Loucy (cell line): ENCODE data around the gene AVPR2.

Source experiments
- H2AFZ ChIP-seq: fragments of 200-600 bp; sonication (generic); 2 replicates; pipeline ENCODE4 v1.6.0; 2016; ENCODE audit warnings: antibody characterized with exemption, mild to moderate bottlenecking, low read length, moderate library complexity
- H3F3A ChIP-seq: fragments of 200-600 bp; 2 replicates; pipeline ENCODE4 v1.6.0; 2016; ENCODE audit warnings: antibody characterized with exemption, low read depth, mild to moderate bottlenecking
- H3K27me3 ChIP-seq: fragments of 200-600 bp; sonication (generic); 2 replicates; pipeline ENCODE4 v1.6.1; 2014; ENCODE audit warnings: low read length, mild to moderate bottlenecking; ENCODE audit not compliant: insufficient read depth, poor library complexity, severe bottlenecking
- H3K36me3 ChIP-seq: fragments of 200-600 bp; sonication (generic); 2 replicates; pipeline ENCODE4 v1.6.1; 2016; ENCODE audit warnings: low read length; ENCODE audit not compliant: insufficient read depth
- H3K4me1 ChIP-seq: fragments of 200-600 bp; sonication (generic); 2 replicates; pipeline ENCODE4 v1.5.1; 2014; ENCODE audit warnings: low read length, mild to moderate bottlenecking; ENCODE audit not compliant: insufficient read depth, poor library complexity, severe bottlenecking
- H3K4me2 ChIP-seq: fragments of 200-600 bp; sonication (generic); 2 replicates; pipeline ENCODE4 v1.6.0; 2014; ENCODE audit warnings: antibody characterized with exemption, low read length, low read depth, mild to moderate bottlenecking; ENCODE audit not compliant: poor library complexity, severe bottlenecking
- H3K4me3 ChIP-seq: fragments of 200-600 bp; sonication (generic); 2 replicates; pipeline ENCODE4 v1.5.1; 2014; ENCODE audit warnings: low read length, mild to moderate bottlenecking, mixed read lengths; ENCODE audit not compliant: poor library complexity, severe bottlenecking
- H3K79me2 ChIP-seq: fragments of 200-600 bp; sonication (generic); 2 replicates; pipeline ENCODE4 v1.6.1; 2014; ENCODE audit warnings: low read length; ENCODE audit not compliant: insufficient read depth
- H3K9ac ChIP-seq: fragments of 200-600 bp; sonication (generic); 2 replicates; pipeline ENCODE4 v1.6.0; 2014; ENCODE audit warnings: mild to moderate bottlenecking, low read depth, low read length, moderate library complexity; ENCODE audit not compliant: poor library complexity, severe bottlenecking
- H3K9me2 ChIP-seq: fragments of 200-600 bp; sonication (generic); replicated peaks from 2 replicates; pipeline ENCODE4 v1.6.1; 2016; ENCODE audit warnings: low read depth, low read length, mixed read lengths
- H3K9me3 ChIP-seq: fragments of 200-600 bp; sonication (generic); 2 replicates; pipeline ENCODE4 v1.6.1; 2014; ENCODE audit warnings: mild to moderate bottlenecking, antibody characterized with exemption, low read length, low read depth; ENCODE audit not compliant: insufficient read depth
- H4K20me1 ChIP-seq: fragments of 200-600 bp; sonication (generic); 2 replicates; pipeline ENCODE4 v1.6.0; 2014; ENCODE audit warnings: antibody characterized with exemption, low read length, mild to moderate bottlenecking; ENCODE audit not compliant: insufficient read depth, poor library complexity, severe bottlenecking
- EZH2phosphoT487 ChIP-seq: fragments of 200-600 bp; IDR thresholded peaks from 2 replicates; pipeline ENCODE4 v1.6.1; 2018; ENCODE audit warnings: antibody characterized with exemption, mild to moderate bottlenecking, moderate library complexity, borderline replicate concordance
- TF ChIP-seq, protein P1 (sequence below): fragments of 200-600 bp; sonication (generic); conservative IDR thresholded peaks from 2 replicates; pipeline ENCODE4 v1.5.1; 2014; ENCODE audit warnings: mild to moderate bottlenecking, antibody characterized with exemption, low read length

The AVPR2 gene

GRCh38 chrX:153909024-153909979 is 4.8 kb downstream of the AVPR2 start:
- Histone ChIP-seq H3K36me3 (peaks cover 14% of the 10 kb centered on the region; the same call in 1 of the 2 replicates), H3K9me3 (no peaks in the 10 kb centered on the region), H3K4me2 (no peak overlapping the region), H3K79me2 (no peaks in the 10 kb centered on the region), H3K9me2 (no peaks in the 10 kb centered on the region), H3K4me1 (no peaks in the 10 kb centered on the region), H3K27me3 (no peaks in the 10 kb centered on the region), H3F3A (no peaks in the 10 kb centered on the region), H3K9ac (no peak overlapping the region), H3K4me3 (no peak overlapping the region), H4K20me1 (no peaks in the 10 kb centered on the region), H2AFZ (no peak overlapping the region)
- TF ChIP-seq, protein P1, sequence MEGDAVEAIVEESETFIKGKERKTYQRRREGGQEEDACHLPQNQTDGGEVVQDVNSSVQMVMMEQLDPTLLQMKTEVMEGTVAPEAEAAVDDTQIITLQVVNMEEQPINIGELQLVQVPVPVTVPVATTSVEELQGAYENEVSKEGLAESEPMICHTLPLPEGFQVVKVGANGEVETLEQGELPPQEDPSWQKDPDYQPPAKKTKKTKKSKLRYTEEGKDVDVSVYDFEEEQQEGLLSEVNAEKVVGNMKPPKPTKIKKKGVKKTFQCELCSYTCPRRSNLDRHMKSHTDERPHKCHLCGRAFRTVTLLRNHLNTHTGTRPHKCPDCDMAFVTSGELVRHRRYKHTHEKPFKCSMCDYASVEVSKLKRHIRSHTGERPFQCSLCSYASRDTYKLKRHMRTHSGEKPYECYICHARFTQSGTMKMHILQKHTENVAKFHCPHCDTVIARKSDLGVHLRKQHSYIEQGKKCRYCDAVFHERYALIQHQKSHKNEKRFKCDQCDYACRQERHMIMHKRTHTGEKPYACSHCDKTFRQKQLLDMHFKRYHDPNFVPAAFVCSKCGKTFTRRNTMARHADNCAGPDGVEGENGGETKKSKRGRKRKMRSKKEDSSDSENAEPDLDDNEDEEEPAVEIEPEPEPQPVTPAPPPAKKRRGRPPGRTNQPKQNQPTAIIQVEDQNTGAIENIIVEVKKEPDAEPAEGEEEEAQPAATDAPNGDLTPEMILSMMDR = no peak
- TF ChIP-seq EZH2phosphoT487 = no peak

GRCh38 chrX:153909980-153910360 is 5.5 kb downstream of the AVPR2 start:
- H3F3A ChIP-seq = no peaks in the 10 kb centered on the region
- H3K9ac ChIP-seq = no peak overlapping the region
- no peaks in the 10 kb centered on the region for H3K79me2 ChIP-seq
- H3K4me1 ChIP-seq = no peaks in the 10 kb centered on the region
- no peaks in the 10 kb centered on the region for H3K9me2 ChIP-seq
- no peaks in the 10 kb centered on the region for H3K9me3 ChIP-seq
- H4K20me1 ChIP-seq = no peaks in the 10 kb centered on the region
- no peak overlapping the region for H3K4me2 ChIP-seq
- TF ChIP-seq EZH2phosphoT487 = no peak
- TF ChIP-seq, protein P1 = no peak
- no peak overlapping the region for H2AFZ ChIP-seq
- peaks cover 14% of the 10 kb centered on the region; the same call in 1 of the 2 replicates for H3K36me3 ChIP-seq
- no peak overlapping the region for H3K4me3 ChIP-seq
- no peaks in the 10 kb centered on the region for H3K27me3 ChIP-seq

DNA sequence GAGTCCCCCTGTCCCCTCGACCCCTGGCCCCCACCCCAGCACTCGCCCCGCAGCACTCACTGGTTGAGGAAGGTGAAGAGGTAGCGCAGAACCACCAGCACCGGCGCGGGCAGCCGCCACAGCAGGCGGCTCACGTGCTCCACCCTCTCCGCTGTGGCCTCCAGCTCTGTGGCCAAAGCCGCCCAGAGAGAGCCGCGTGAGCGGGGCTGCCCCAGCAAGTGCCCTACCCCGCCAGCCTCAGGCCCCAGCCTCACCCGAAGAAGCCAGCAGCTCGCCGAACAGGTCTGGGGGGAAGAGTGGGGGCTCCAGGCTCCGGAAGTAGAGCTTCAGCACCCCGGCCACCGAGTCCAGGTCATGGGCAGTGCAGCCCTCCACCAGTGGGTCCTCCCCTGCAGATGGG is 6.0 kb downstream of the AVPR2 start:
- H3F3A ChIP-seq = no peaks in the 10 kb centered on the region
- peaks cover 14% of the 10 kb centered on the region; the same call in 1 of the 2 replicates for H3K36me3 ChIP-seq
- no peak overlapping the region for H2AFZ ChIP-seq
- H3K9ac ChIP-seq = no peak overlapping the region
- no peaks in the 10 kb centered on the region for H3K9me2 ChIP-seq
- no peaks in the 10 kb centered on the region for H3K27me3 ChIP-seq
- H3K9me3 ChIP-seq = no peaks in the 10 kb centered on the region
- H3K79me2 ChIP-seq = no peaks in the 10 kb centered on the region
- TF ChIP-seq, protein P1 = no peak
- TF ChIP-seq EZH2phosphoT487 = no peak
- H3K4me2 ChIP-seq = no peak overlapping the region
- no peaks in the 10 kb centered on the region for H4K20me1 ChIP-seq
- no peaks in the 10 kb centered on the region for H3K4me1 ChIP-seq
- no peak overlapping the region for H3K4me3 ChIP-seq
